Left lung (tissue), 10 donors: Measurements from ENCODE around the gene ANK2. TPM values are rescaled to one million over a fixed set of nuclear protein-coding genes. Genes with fewer than 3 reads are reported as not detected.
A peak's percentile ranks its signal among the peaks of the same experiment; 100 is the strongest.

ENCODE experiments used
- ATAC-seq: fragments of 200-7000 bp; cut with Tn5 transposase; one replicate; pipeline ENCODE4 v1.9.1; 2020; ENCODE audit warnings: moderate library complexity
- DNase-seq, 4 donors: peaks; one replicate each; pipeline ENCODE4 v3.0.0-alpha.2; 2013 to 2020
- H3K27ac ChIP-seq, 2 donors: fragments of 200-600 bp; sonication (generic) in 1 of 2; one replicate each; pipeline versions ENCODE4 v1.5.0 to v1.8.0; 2020 to 2021
- H3K27me3 ChIP-seq, 2 donors: fragments of 200-600 bp; sonication (generic) in 1 of 2; one replicate each; pipeline versions ENCODE4 v1.5.0 to v1.8.0; 2020 to 2021
- H3K36me3 ChIP-seq, 2 donors: fragments of 200-600 bp; sonication (generic) in 1 of 2; one replicate each; pipeline versions ENCODE4 v1.5.0 to v1.8.0; 2020 to 2021
- H3K4me1 ChIP-seq, 2 donors: fragments of 200-600 bp; one replicate each; pipeline ENCODE4 v1.8.0; 2021
- H3K4me3 ChIP-seq, 2 donors: fragments of 200-600 bp; sonication (generic) in 1 of 2; one replicate each; pipeline versions ENCODE4 v1.5.0 to v1.8.0; 2020 to 2021; ENCODE audit warnings: mild to moderate bottlenecking in 1 of 2
- H3K9me3 ChIP-seq, 2 donors: fragments of 200-600 bp; sonication (generic) in 1 of 2; one replicate each; pipeline versions ENCODE4 v1.5.0 to v1.8.0; 2020 to 2021
- intact Hi-C, 2 donors: fragments of 100-400 bp; cut with DNase I; formaldehyde crosslinking; loops; one replicate each; pipeline versions ENCODE4 v1.11.2 to v1.14.2; 2022
- polyA plus RNA-seq, 6 donors: library from polyadenylated mRNA; unstranded; fragments of 120-200 nt; gene quantifications; one replicate each; pipeline ENCODE4 v1.2.1, GENCODE V29; 2013; ENCODE audit not compliant: insufficient read length in 6 of 6
- total RNA-seq, 2 donors: library from RNA; stranded (reverse); fragmentation: NEBNext Ultra II Directional; extraction: Animal tissue kit (Norgen Biotek cat#: 25700); gene quantifications; one replicate each; pipeline ENCODE4 v1.2.1, GENCODE V29; 2021
- TF ChIP-seq, protein P1 (sequence below), 2 donors: fragments of 200-600 bp; sonication (generic) in 1 of 2; IDR thresholded peaks; one replicate each; pipeline versions ENCODE4 v1.5.0 to v1.8.0; 2021; ENCODE audit warnings: antibody characterized with exemption in 2 of 2
- donor health status: DM: no; HTN: yes; CAD: no.
- donor health status: DM: no; HTN: no; CAD: no.

ANK2 gene
- total and polyA plus RNA-seq, 8 donors = 18.2 to 33.2 (median 28.8) TPM

DNA sequence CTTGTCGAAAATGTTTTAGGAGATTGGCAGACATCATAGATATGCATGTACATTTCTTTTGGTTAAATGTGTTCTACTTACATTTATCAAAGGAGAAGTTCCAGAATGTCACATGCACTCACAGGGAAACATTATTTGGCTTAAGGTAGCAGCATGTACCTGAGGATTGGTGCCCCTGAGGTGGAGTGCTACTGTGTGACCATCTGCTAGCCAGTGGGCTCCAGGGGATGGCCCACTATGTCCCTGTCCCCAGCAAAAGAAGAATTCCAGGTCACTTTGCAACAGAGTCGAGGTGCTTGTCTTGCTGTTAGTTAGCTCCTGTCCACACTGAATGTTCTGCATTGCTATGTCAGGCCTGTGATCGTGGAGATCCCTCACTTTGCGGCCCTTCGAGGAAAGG, 283.2 kb downstream of the ANK2 start:
- no peak for ATAC-seq
- DNase-seq = no peak
- Histone ChIP-seq H3K4me3 (no peak overlapping the region), H3K27me3 (no peaks in the 10 kb centered on the region), H3K27ac (no peak overlapping the region), H3K9me3 (no peaks in the 10 kb centered on the region), H3K36me3 (no peaks in the 10 kb centered on the region), H3K4me1 (no peaks in the 10 kb centered on the region)
- intact Hi-C loops = no loop called here
- TF ChIP-seq, protein P1, sequence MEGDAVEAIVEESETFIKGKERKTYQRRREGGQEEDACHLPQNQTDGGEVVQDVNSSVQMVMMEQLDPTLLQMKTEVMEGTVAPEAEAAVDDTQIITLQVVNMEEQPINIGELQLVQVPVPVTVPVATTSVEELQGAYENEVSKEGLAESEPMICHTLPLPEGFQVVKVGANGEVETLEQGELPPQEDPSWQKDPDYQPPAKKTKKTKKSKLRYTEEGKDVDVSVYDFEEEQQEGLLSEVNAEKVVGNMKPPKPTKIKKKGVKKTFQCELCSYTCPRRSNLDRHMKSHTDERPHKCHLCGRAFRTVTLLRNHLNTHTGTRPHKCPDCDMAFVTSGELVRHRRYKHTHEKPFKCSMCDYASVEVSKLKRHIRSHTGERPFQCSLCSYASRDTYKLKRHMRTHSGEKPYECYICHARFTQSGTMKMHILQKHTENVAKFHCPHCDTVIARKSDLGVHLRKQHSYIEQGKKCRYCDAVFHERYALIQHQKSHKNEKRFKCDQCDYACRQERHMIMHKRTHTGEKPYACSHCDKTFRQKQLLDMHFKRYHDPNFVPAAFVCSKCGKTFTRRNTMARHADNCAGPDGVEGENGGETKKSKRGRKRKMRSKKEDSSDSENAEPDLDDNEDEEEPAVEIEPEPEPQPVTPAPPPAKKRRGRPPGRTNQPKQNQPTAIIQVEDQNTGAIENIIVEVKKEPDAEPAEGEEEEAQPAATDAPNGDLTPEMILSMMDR (IDR thresholded peaks at IDR 0.05) = no peak

DNA sequence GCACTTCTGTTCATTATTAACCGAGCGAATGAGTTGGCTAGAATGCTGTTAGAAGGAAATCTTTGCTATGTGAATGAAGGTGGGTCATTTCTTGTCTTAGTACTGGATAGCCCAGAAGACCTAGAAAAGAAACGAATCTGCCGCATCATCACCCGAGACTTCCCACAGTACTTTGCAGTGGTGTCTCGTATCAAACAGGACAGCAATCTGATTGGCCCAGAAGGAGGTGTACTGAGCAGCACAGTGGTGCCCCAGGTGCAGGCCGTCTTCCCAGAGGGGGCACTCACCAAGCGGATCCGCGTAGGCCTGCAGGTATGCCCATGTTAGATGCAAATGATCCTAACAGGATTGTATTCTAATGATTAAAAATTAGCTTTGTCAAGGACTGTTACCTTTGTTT, 286.3 kb downstream of the ANK2 start:
- Histone ChIP-seq H3K27ac (no peak overlapping the region), H3K9me3 (no peaks in the 10 kb centered on the region), H3K27me3 (no peaks in the 10 kb centered on the region), H3K4me3 (no peak overlapping the region), H3K4me1 (no peaks in the 10 kb centered on the region), H3K36me3 (no peaks in the 10 kb centered on the region)
- intact Hi-C loops = no loop called here
- no peak for ATAC-seq
- TF ChIP-seq, protein P1 (IDR thresholded peaks at IDR 0.05) = no peak
- DNase-seq = peak in 1 of 4 donors; percentile 47

DNA sequence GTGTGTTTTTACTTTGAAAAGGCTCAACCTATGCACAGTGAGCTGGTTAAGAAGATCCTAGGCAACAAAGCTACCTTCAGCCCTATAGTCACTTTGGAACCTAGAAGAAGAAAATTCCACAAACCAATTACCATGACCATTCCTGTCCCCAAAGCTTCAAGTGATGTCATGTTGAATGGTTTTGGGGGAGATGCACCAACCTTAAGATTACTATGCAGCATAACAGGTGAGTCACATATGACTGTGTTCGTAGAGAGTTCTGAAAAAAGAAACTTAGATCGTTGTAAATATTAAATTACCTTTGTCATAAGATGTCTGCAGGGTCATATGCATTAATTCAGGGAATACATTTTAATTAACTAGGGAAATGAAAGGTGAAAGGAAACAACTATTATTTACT, 287.1 kb downstream of the ANK2 start:
- H3K4me1 ChIP-seq = no peaks in the 10 kb centered on the region
- H3K4me3 ChIP-seq = no peak overlapping the region
- no peak overlapping the region for H3K27ac ChIP-seq
- H3K27me3 ChIP-seq = no peaks in the 10 kb centered on the region
- H3K36me3 ChIP-seq = no peaks in the 10 kb centered on the region
- ATAC-seq = no peak
- TF ChIP-seq, protein P1 (IDR thresholded peaks at IDR 0.05) = no peak
- intact Hi-C loops = no loop called here
- DNase-seq = no peak
- H3K9me3 ChIP-seq = no peaks in the 10 kb centered on the region

DNA sequence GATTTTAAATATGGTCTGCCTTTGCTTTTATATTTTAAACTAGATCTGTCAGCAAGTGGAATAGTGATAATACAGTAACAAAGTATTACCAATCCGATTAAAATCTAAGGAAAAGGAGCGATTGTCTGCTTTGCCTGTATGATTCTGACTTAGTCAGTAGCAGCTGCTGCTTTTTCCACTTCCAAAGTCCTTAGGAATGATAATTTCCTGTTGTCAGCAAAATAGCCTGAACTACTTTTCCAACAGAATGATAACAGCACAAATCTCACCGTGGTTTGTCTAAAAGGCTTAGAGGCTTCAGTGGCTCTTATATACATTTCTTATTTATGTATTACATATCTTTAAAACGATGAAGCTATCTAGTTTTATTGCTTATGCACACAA, 290.0 kb downstream of the ANK2 start:
- no peak overlapping the region for H3K27ac ChIP-seq
- intact Hi-C loops = no loop called here
- TF ChIP-seq, protein P1 (IDR thresholded peaks at IDR 0.05) = no peak
- H3K27me3 ChIP-seq = no peaks in the 10 kb centered on the region
- ATAC-seq = no peak
- no peaks in the 10 kb centered on the region for H3K4me1 ChIP-seq
- no peaks in the 10 kb centered on the region for H3K9me3 ChIP-seq
- H3K36me3 ChIP-seq = no peaks in the 10 kb centered on the region
- H3K4me3 ChIP-seq = no peak overlapping the region
- no peak for DNase-seq

DNA sequence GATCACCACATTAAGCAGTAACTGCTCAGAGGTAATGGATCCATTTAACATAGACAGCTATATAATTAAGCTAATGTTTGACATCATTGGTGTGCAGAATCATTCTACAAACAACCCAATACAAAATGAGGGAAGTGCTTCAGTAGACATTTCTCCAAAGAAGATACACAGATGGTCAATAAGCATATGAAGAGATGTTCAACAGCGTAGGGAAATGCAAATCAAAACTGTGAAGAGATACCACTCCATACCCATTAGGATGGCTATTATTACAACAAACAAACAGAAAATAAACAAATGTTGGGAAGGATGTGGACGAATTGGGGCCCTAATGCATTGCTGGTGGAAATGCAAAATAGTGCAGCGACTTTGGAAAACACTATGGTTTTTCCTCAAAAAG, 294.6 kb downstream of the ANK2 start:
- Histone ChIP-seq H3K27ac (no peak overlapping the region), H3K4me3 (no peak overlapping the region), H3K4me1 (no peaks in the 10 kb centered on the region), H3K36me3 (no peaks in the 10 kb centered on the region), H3K27me3 (no peaks in the 10 kb centered on the region), H3K9me3 (no peaks in the 10 kb centered on the region)
- intact Hi-C loops = no loop called here
- DNase-seq (no peak), ATAC-seq (no peak)
- TF ChIP-seq, protein P1 (IDR thresholded peaks at IDR 0.05) = no peak
